ENCODE data around the gene CCNY.

The CCNY gene

GRCh38 chr10:35561715-35562114 is 225.4 kb downstream of the CCNY start:
- H4K8ac ChIP-seq (ENCODE audit: low read length) = peak overlapping the region; percentile 72
- H2BK12ac ChIP-seq (ENCODE audit: low read length in 2 of 2) = no peak overlapping the region
- 100% methylated on average over 5 of the region's 5 CpGs for WGBS

DNA sequence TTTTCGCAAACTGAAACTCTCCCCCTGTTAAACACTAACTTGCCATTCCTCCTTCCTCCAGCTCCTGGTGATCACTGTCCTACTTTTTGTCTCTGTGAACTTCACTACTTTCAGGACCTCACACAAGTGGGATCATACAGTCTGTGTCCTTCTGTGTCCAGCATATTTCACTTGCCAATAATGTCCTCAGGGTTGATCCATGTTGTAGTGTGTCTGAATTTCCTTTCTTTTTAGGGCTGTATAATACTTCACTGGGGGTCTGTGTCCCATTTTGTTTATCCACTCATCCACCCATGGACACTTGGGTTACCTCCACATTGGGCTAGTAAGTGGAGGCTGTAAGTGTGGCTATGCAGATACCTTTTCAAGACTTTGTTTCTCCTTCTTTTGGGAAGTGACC is 226.1 kb downstream of the CCNY start:
- Histone ChIP-seq H3K9me3 (ENCODE audit: control insufficient read depth, low read length) (no peaks in the 10 kb centered on the region), H2BK12ac (ENCODE audit: low read length in 2 of 2) (no peak overlapping the region), H3K9ac (ENCODE audit: low read length) (no peak overlapping the region), H3K14ac (ENCODE audit: low read length in 2 of 2) (no peak overlapping the region), H4K91ac (ENCODE audit: low read length) (no peak overlapping the region), H3K27me3 (ENCODE audit: control insufficient read depth in 1 of 2, insufficient read depth in 1 of 2, low read length in 2 of 2) (no peaks in the 10 kb centered on the region), H2BK15ac (ENCODE audit: low read depth, poor library complexity, severe bottlenecking) (no peak overlapping the region), H2AFZ (ENCODE audit: low read depth, low read length) (no peak overlapping the region), H3K27ac (ENCODE audit: low read length, poor library complexity, severe bottlenecking) (no peak overlapping the region), H3K36me3 (ENCODE audit: control insufficient read depth in 1 of 2, insufficient read depth in 2 of 2, low read depth in 1 of 2, low read length in 2 of 2) (peaks cover 28 to 41% of the 10 kb centered on the region in 2 experiments), H2BK120ac (ENCODE audit: low read depth, low read length) (no peak overlapping the region), H3K4ac (ENCODE audit: low read depth in 1 of 2, low read length in 2 of 2) (no peak overlapping the region), H3K4me1 (ENCODE audit: control insufficient read depth, insufficient read depth, low read depth, low read length) (peaks cover 11% of the 10 kb centered on the region), H2BK5ac (ENCODE audit: low read depth, low read length, poor library complexity, severe bottlenecking) (no peak overlapping the region), H3K79me1 (replicated peaks; ENCODE audit: low read length, poor library complexity, severe bottlenecking) (peaks cover 45% of the 10 kb centered on the region), H3K18ac (ENCODE audit: low read depth in 1 of 2, low read length in 2 of 2) (no peak overlapping the region), H3K4me3 (ENCODE audit: insufficient read depth in 1 of 2, low read depth in 1 of 2, low read length in 2 of 2) (no peak overlapping the region), H4K8ac (ENCODE audit: low read length) (no peak overlapping the region), H3K23ac (ENCODE audit: low read length in 2 of 2) (no peak overlapping the region), H3K4me2 (ENCODE audit: low read length, poor library complexity, severe bottlenecking) (no peak overlapping the region), H2AK5ac (ENCODE audit: low read length, severe bottlenecking) (no peak overlapping the region)
- DNase-seq = no peak
- 94% methylated on average over 1 of the region's 1 CpG for WGBS

More at GRCh38 chr10:35561715-35562114, 225.4 kb downstream of the CCNY start:
- no peak overlapping the region for H3K14ac ChIP-seq (ENCODE audit: low read length in 2 of 2)
- H2BK15ac ChIP-seq (ENCODE audit: low read depth, poor library complexity, severe bottlenecking) = no peak overlapping the region
- H3K27me3 ChIP-seq (ENCODE audit: control insufficient read depth in 1 of 2, insufficient read depth in 1 of 2, low read length in 2 of 2) = no peaks in the 10 kb centered on the region
- H3K9ac ChIP-seq (ENCODE audit: low read length) = no peak overlapping the region
- no peak overlapping the region for H2AK5ac ChIP-seq (ENCODE audit: low read length, severe bottlenecking)
- H3K18ac ChIP-seq (ENCODE audit: low read depth in 1 of 2, low read length in 2 of 2) = no peak overlapping the region
- peaks cover 24 to 37% of the 10 kb centered on the region in 2 experiments for H3K36me3 ChIP-seq (ENCODE audit: control insufficient read depth in 1 of 2, insufficient read depth in 2 of 2, low read depth in 1 of 2, low read length in 2 of 2)
- no peak overlapping the region for H4K91ac ChIP-seq (ENCODE audit: low read length)
- H3K79me1 ChIP-seq (replicated peaks; ENCODE audit: low read length, poor library complexity, severe bottlenecking) = peaks cover 43% of the 10 kb centered on the region
- no peak overlapping the region for H3K27ac ChIP-seq (ENCODE audit: low read length, poor library complexity, severe bottlenecking)
- no peak overlapping the region for H2AFZ ChIP-seq (ENCODE audit: low read depth, low read length)
- H2BK120ac ChIP-seq (ENCODE audit: low read depth, low read length) = no peak overlapping the region
- H3K4me1 ChIP-seq (ENCODE audit: control insufficient read depth, insufficient read depth, low read depth, low read length) = peaks cover 11% of the 10 kb centered on the region
- H3K4me3 ChIP-seq (ENCODE audit: insufficient read depth in 1 of 2, low read depth in 1 of 2, low read length in 2 of 2) = no peak overlapping the region
- no peak overlapping the region for H2BK5ac ChIP-seq (ENCODE audit: low read depth, low read length, poor library complexity, severe bottlenecking)
- H3K23ac ChIP-seq (ENCODE audit: low read length in 2 of 2) = no peak overlapping the region
- no peaks in the 10 kb centered on the region for H3K9me3 ChIP-seq (ENCODE audit: control insufficient read depth, low read length)
- peak overlapping the region in 1 of 2 experiments; percentile 41 for H3K4ac ChIP-seq (ENCODE audit: low read depth in 1 of 2, low read length in 2 of 2)
- DNase-seq = no peak
- H3K4me2 ChIP-seq (ENCODE audit: low read length, poor library complexity, severe bottlenecking) = no peak overlapping the region

DNA sequence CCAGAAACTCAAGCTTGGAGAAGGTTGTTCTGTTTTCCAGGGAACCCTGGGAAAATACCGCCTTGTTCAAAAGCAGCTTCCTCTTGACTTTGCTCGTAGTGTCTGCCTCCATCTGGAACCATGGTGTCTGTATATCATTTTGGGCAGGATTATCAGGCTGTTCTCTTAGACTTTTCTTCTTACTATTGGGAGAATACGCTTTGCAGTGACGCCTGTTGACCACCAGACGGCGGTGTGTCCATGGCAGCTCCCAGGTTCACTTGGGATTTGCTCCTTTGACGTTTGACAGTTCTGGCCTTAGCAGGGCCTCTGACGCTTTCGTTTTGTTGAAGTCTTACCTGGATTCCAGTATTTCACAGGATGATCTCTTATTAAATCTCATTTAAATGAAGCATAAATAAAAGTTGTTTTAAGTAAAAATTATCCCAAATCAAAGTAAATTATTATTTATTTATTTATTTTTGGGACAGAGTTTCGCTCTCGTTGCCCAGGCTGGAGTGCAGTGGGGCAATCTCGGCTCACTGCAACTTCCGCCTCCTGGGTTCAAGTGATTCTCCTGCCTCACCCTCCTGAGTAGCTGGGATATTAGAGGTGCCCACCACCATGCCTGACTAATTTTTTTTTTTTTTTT is 227.1 kb downstream of the CCNY start:
- peaks cover 18% of the 10 kb centered on the region for H3K4me1 ChIP-seq (ENCODE audit: control insufficient read depth, insufficient read depth, low read depth, low read length)
- WGBS = 44% methylated on average over 11 of the region's 13 CpGs

GRCh38 chr10:35564341-35564968 is 228.1 kb downstream of the CCNY start:
- Histone ChIP-seq H3K23ac (ENCODE audit: low read length in 2 of 2) (no peak overlapping the region), H2AK5ac (ENCODE audit: low read length, severe bottlenecking) (peak overlapping the region; percentile 63), H3K9ac (ENCODE audit: low read length) (peak overlapping the region; percentile 42), H2BK15ac (ENCODE audit: low read depth, poor library complexity, severe bottlenecking) (no peak overlapping the region), H3K4ac (ENCODE audit: low read depth in 1 of 2, low read length in 2 of 2) (peak overlapping the region; percentile 64 to 70), H2BK12ac (ENCODE audit: low read length in 2 of 2) (peak overlapping the region in 1 of 2 experiments; percentile 7), H2BK120ac (ENCODE audit: low read depth, low read length) (peak overlapping the region; percentile 50), H4K8ac (ENCODE audit: low read length) (peak overlapping the region; percentile 92), H3K27me3 (ENCODE audit: control insufficient read depth in 1 of 2, insufficient read depth in 1 of 2, low read length in 2 of 2) (no peaks in the 10 kb centered on the region), H2BK5ac (ENCODE audit: low read depth, low read length, poor library complexity, severe bottlenecking) (no peak overlapping the region), H3K18ac (ENCODE audit: low read depth in 1 of 2, low read length in 2 of 2) (peak overlapping the region; percentile 46 to 59), H3K4me2 (ENCODE audit: low read length, poor library complexity, severe bottlenecking) (no peak overlapping the region), H4K91ac (ENCODE audit: low read length) (peak overlapping the region; percentile 79), H2AFZ (ENCODE audit: low read depth, low read length) (no peak overlapping the region), H3K14ac (ENCODE audit: low read length in 2 of 2) (peak overlapping the region in 1 of 2 experiments; percentile 74), H3K4me1 (ENCODE audit: control insufficient read depth, insufficient read depth, low read depth, low read length) (peaks cover 27% of the 10 kb centered on the region), H3K36me3 (ENCODE audit: control insufficient read depth in 1 of 2, insufficient read depth in 2 of 2, low read depth in 1 of 2, low read length in 2 of 2) (peaks cover 44 to 48% of the 10 kb centered on the region in 2 experiments), H3K9me3 (ENCODE audit: control insufficient read depth, low read length) (no peaks in the 10 kb centered on the region), H3K4me3 (ENCODE audit: insufficient read depth in 1 of 2, low read depth in 1 of 2, low read length in 2 of 2) (no peak overlapping the region), H3K79me1 (replicated peaks; ENCODE audit: low read length, poor library complexity, severe bottlenecking) (peaks cover 42% of the 10 kb centered on the region), H3K27ac (ENCODE audit: low read length, poor library complexity, severe bottlenecking) (no peak overlapping the region)
- 46% methylated on average over 6 of the region's 6 CpGs for WGBS
- DNase-seq = peak; percentile 70

More for the DNA sequence above, 227.1 kb downstream of the CCNY start:
- H3K18ac ChIP-seq (ENCODE audit: low read depth in 1 of 2, low read length in 2 of 2) = no peak overlapping the region
- H2AK5ac ChIP-seq (ENCODE audit: low read length, severe bottlenecking) = no peak overlapping the region
- DNase-seq = peak; percentile 73
- H2BK120ac ChIP-seq (ENCODE audit: low read depth, low read length) = no peak overlapping the region
- H3K79me1 ChIP-seq (replicated peaks; ENCODE audit: low read length, poor library complexity, severe bottlenecking) = peaks cover 46% of the 10 kb centered on the region
- H3K4me3 ChIP-seq (ENCODE audit: insufficient read depth in 1 of 2, low read depth in 1 of 2, low read length in 2 of 2) = no peak overlapping the region
- no peak overlapping the region for H3K4ac ChIP-seq (ENCODE audit: low read depth in 1 of 2, low read length in 2 of 2)
- no peak overlapping the region for H4K91ac ChIP-seq (ENCODE audit: low read length)
- H3K9ac ChIP-seq (ENCODE audit: low read length) = peak overlapping the region; percentile 21
- no peaks in the 10 kb centered on the region for H3K9me3 ChIP-seq (ENCODE audit: control insufficient read depth, low read length)
- H3K23ac ChIP-seq (ENCODE audit: low read length in 2 of 2) = no peak overlapping the region
- H4K8ac ChIP-seq (ENCODE audit: low read length) = no peak overlapping the region
- H2BK12ac ChIP-seq (ENCODE audit: low read length in 2 of 2) = no peak overlapping the region
- peaks cover 34 to 45% of the 10 kb centered on the region in 2 experiments for H3K36me3 ChIP-seq (ENCODE audit: control insufficient read depth in 1 of 2, insufficient read depth in 2 of 2, low read depth in 1 of 2, low read length in 2 of 2)
- H3K27me3 ChIP-seq (ENCODE audit: control insufficient read depth in 1 of 2, insufficient read depth in 1 of 2, low read length in 2 of 2) = no peaks in the 10 kb centered on the region
- H2AFZ ChIP-seq (ENCODE audit: low read depth, low read length) = no peak overlapping the region
- no peak overlapping the region for H3K14ac ChIP-seq (ENCODE audit: low read length in 2 of 2)
- no peak overlapping the region for H3K4me2 ChIP-seq (ENCODE audit: low read length, poor library complexity, severe bottlenecking)
- H2BK15ac ChIP-seq (ENCODE audit: low read depth, poor library complexity, severe bottlenecking) = no peak overlapping the region
- H2BK5ac ChIP-seq (ENCODE audit: low read depth, low read length, poor library complexity, severe bottlenecking) = no peak overlapping the region
- H3K27ac ChIP-seq (ENCODE audit: low read length, poor library complexity, severe bottlenecking) = no peak overlapping the region
